GM19043 (cell line): ENCODE data around the gene TLR7.

Experiments used
- ATAC-seq: cut with Tn5 transposase; IDR thresholded peaks from one replicate; pipeline ENCODE4 v1.9.1; 2021; ENCODE audit warnings: low read depth; ENCODE audit not compliant: unreplicated experiment

Gene TLR7

DNA sequence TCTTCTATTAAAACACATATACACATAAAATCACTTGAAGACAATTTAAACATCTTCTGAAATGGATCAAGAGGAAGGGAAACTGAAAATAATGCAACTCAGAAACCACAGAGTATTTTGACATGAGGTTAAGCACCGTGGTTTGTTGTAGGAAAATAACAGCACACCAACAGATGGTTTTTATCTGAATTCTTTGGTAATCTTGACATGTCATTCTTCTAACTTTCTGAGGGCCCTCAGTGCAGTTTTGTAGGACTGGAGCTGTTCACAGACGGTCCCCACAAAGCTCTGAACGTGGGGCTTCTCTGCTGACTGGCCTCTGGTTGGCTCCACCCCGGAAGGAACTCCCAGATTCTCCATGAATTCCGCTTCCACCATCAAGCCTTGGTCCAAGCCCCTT lies 23.6 kb downstream of the TLR7 start:
- ATAC-seq, result peak; percentile 61

DNA sequence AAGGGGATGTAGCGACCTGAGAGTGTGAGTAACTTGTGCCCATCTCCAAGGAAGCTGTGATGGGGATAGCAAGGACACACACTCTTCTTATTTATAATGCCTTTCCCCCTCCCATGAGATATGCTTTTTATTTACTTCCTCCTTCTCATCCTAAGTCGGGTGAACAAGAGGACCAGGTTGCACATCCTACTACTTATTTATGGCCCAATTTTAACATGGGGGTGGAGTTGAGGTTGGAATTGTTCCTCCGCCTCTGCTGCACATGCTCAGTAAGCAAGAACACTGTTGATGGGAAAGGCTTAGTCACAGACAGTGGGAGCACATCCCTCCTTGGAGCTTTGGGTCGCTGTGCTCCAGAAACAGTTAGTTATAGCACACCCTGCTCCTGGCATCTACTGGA lies 24.3 kb downstream of the TLR7 start:
- no peak for ATAC-seq

DNA sequence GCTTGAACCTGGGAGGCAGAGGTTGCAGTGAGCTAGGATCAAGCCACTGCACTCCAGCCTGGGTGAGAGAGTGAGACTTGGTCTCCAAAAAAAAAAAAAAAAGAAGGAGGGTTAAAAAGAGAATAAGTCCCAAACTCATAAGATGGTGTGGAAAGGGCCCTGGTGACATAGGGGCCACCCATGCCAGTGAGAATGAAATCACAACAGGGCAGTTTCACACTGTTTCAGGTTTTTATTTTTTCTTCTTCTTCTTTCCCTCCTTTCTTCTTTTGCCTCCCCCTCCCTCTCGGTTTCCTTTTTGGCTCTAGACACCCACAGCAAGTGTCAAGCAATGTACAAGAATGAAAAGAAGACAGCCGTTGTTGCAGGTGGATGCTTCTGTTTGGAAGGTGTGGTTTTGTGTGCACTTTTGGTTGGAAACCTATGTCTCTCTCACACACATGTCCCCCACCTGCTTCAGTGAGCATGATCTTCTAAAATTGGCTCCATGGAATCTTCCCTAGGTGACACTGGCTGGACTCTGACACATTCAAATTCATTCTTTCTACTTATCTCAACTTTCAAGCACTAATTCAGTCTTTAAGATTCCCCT lies 25.1 kb downstream of the TLR7 start:
- ATAC-seq, result peak; percentile 48

DNA sequence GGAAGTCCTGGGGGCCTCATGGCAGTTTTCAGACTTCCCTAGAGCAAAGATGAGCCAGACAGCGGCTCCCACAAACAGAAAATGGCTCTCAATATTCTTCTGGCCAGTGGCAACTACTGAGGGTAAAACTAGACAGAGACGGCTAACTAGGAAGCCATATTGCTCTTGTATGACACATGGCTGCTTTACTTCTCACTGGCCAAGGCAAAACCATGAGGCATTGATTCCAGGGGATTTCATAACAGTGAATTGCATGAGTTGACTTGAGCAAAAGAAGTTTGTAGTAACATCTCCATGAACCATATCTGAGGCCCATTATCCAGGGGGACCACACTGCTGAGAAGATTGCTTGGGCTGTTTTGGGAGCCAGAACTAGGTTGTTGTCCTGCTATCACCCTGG lies 25.8 kb downstream of the TLR7 start:
- no peak for ATAC-seq

DNA sequence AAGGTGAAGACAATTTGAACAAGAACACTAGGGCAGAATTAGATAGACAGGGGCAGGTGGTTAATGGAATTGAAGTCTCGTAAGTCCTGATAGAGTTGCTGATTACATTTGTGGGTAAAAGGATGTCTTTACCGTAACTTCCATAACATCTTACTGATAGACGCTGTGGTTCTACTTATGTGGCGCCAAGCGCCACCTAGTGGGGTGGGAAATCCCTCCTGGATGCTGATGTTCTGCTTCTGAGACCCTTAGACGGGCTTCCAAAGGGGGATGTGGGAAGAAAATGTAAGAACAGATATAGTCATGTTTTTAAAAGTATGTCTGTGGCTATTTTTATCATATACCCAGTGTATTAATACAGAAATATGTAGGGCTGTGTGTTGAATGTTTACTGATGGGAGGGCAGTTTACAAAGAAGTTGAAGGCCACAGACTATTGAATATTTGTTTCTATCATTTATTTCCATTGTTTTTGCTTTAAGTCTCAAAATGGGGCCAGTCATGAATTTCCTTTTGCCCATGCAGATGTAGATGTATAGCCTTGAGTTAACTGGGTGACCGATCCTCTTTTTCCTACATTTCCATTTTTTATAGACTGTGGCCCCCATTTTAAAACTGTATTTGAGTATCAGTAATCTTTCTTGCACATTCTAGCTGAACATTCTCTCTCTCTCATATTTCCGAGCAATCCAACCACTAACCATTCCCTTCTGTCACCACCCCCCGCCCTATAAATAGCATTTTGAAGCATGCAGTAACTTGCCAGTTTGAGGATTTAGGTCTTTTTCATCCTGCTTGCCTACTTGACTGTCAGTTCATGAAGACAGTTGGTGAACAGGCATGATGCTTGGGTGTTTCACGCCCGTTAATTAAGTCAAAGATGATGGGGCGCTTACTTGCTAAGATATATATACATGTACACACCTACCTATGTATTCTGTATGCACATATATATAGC lies 27.5 kb downstream of the TLR7 start:
- ATAC-seq, result no peak

DNA sequence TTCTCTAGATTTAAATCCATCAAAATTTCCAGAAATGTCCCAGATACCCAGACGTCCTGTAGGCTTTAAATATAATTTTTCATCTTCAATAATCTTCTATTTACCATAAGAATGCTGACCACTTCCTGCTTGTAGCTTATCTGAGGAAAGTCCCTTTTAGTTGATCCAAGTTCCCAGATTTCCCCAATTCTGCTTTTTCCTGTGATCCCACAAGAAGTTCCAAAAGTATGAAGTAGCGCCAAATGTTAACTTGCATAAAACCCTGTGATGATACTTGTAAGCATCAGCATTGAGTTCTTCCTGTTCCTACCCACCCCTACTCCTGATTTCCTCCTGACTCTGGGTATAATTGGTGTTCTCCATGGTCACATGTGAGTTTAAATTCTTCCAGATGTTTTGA lies 29.0 kb downstream of the TLR7 start:
- no peak for ATAC-seq

DNA sequence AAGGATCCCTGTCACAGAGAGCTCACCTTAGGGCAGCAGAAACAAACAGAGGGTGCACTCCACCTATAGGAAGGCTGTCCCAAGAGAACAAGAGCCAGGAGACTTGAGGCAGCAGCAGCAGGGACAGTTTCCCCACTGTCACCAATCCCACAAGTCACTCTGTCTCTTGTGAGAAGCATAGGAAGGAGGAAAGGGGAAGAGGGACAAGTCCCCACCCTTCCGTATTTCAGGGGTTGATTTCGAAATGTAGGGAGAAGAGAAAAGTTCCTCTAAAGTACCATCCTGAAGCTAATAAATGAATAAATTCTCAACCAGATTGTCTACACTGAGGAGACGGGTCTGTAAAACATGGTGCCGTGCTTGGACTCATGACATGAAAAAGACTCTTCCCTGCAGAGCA lies 30.1 kb downstream of the TLR7 start:
- no peak for ATAC-seq

DNA sequence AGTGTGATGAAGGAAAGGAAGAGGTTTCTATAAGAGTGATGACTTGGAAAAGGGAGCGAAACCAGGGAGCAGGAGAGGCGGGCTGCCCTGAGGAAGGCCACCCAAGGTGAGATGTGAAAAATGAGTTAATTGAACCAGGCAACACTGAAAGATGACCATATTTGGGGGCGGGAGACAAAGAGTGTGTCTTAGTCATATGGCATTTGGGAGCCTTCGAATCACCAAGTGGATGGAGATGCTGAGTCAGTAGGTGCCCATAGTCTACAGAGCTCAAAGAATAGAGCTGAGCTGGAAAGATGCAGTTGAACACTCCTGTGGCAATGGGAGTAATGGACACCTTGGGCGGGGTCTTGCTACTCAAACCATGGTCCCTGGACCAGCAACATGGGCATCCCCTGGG lies 31.2 kb downstream of the TLR7 start:
- no peak for ATAC-seq

DNA sequence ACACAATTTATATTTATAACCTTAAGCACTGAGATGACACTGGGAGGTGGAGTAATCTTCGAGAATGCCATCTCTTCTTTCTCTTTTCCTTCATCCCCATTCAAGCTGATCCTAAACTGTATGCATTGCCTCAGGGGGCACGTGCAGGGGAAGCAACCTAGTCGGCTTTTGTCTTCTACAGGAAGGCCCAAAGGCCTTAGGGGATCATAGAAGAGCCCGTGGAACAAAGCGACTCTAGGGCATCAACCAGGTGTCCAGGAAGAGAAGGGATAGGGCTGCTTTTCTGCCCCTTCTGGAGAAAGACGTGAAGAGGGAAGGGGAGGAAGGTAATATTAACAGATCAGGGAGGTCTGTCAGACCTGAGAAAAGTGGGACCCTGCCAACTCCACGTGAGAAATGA lies 32.6 kb downstream of the TLR7 start:
- ATAC-seq, result no peak

DNA sequence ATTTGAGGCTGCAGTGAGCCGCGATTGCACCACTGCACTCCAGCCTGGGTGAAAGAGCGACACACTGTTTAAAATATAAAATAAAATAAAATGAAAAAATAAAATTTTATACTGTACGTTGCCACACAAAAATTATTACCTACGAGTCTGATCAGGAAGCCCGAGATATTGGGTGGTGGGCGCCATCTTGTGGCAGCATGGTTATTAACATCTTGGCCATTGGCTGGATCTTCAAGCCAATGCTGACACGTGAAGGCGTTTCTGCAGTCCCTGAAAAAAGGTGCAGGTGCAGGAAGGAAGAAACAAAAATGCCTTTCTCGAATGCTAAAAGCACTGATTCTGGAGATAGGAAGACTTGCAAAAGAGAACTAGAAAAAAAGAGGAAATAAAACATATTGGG lies 34.6 kb downstream of the TLR7 start:
- no peak for ATAC-seq

DNA sequence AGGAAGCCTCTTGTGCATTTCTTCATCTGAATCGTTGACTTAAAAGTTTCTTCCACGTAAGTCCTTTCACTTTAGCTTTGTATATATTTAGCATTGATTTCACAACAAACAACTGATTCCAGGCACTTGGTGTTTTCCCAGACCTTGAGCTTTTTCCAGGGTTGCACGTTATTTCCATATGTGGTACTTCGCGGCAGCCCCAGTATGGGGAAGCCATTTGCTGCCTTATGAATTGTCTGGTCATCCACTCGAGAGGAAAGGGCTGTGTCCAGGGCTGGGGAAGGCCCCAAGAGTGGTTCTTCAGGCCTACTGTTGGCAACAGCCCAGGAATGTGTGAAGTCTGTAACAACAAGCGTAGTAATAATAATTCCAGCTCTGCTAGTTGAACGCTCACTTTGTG lies 36.8 kb downstream of the TLR7 start:
- no peak for ATAC-seq

DNA sequence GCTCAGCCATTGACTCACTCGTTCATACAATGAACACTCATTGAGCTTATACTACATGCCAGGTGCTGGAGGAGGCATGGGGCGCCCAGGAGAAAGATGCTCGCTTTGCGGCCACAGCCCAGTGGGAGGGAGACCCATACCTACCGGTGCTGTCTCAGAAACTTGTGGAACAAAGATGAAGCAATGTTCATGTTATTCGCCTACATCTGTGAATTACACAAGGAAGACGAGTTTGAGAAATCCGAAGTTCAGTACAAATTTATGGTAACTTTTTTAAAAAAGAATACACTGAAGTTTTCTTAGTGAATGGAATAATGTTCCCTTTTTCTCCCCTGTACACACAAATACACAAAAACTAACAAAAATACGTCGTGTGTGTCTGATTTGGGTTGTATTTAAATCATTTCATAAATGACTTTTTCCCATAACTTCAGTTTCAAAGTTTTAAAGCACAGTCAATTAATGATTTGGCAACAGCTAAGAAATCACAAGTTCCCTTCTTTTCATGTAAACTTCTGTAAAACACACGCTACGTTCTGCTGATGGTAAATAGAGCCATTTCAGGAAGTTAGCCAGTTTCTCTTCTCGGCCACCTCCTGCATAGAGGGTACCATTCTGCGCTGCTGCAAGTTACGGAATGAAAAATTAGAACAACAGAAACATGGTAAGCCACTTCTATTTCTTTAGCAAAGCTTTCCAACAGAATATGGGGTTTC lies 39.3 kb downstream of the TLR7 start, which contains the start of gene TLR8:
TLR8 (plus strand) TSS at position 575 of the 716 bp plus-strand sequence; CDS start at position 662, 87 bp downstream.
- no peak for ATAC-seq

DNA sequence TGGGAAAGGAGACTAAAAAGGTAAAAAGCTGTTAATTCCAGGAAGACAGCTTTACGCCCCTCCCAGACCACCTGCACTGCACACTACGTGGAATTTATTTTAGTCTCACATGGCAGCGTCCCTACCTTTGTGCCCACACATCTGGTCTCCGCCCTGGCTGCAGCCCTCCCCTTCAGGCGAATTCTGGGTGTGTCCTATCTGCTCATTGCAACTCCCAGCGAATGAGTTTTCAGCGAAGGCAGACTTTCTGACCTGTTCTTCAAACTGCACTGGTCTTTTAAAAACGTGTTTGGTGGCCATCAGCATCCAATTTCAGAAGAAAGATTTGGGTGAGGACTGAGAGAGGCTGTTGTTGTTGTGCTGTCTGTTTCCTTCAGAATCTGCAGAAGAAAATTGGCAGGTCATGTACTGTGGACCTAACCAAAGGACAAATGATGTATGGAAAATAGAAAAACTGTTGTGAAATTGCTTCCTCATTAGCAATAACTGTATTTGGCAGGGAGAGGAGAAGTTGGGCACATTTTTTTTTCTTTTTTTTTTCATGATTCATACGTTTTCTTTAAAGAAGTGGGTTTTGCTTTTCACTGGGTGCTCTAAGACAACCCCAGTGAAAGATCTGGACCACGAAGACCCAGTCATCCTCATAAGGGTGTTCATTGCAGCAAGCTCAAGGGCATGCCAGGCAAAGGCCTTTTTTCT lies 43.7 kb downstream of the TLR7 start:
- ATAC-seq, result no peak

DNA sequence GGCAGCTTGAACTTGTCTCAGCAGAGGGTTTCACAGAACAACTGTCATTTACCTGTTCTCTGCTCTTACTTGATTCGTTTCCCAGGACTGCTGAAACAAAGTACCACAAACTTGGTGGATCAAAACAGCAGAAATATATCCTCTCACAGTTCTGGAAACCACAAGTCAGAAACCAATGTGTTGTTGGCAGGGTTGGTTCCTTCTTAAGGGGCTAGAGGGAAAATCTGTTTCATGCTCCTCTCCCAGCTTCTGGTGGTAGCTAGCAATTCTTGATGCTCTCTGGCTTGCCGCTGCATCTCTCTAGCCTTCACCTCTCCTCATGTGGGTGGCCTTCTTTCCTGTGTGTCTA lies 44.2 kb downstream of the TLR7 start:
- ATAC-seq, result no peak

DNA sequence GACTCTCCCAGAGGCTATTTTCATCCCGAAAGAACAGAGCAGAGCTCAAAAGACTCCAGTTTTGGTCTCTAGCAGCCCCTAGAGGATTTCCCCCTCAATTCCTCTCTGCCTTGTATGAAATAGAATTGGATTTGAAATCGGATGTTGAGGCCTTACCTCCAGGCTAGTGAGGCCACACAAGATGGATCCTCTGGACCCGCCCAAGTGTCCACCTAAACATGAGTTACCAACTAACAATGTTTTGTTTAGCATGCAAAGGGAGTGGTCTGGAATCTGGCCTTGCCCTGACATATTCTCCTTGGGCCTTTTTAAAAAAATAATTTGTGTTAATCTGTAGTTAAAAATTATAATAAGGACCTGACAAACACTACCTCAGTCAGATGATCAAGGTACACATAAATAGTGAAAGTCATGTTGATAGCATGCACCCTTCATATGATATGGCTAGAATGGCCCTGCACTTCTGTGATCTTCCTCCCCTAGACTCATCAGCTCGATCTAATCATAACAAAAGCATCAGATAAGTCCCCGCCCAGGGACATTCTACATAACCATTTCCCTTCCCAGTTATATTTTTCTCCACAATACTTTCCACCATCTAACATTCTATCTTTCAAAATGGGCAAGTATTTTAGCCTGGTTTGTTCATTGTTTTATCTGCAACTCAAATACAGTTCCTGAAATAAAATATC lies 46.1 kb downstream of the TLR7 start:
- ATAC-seq, result no peak

DNA sequence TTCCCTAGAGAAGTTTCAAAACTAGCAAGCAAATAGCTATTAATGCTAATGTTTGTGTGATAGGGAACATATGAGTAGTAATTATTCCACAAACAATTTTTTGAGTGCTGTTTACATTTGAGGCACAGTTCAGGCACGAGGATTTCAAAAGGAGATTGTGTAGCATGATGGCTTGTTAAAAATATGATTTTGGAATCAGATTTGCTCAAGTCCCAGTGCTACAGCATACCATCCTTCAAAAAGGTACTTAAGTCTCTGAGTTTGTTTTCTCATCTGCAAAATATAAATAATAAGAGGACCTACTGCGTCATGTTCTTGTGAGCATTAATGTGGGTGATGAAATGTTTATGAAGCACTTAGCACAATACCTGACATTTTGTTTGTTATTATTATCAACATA lies 50.9 kb downstream of the TLR7 start:
- no peak for ATAC-seq

DNA sequence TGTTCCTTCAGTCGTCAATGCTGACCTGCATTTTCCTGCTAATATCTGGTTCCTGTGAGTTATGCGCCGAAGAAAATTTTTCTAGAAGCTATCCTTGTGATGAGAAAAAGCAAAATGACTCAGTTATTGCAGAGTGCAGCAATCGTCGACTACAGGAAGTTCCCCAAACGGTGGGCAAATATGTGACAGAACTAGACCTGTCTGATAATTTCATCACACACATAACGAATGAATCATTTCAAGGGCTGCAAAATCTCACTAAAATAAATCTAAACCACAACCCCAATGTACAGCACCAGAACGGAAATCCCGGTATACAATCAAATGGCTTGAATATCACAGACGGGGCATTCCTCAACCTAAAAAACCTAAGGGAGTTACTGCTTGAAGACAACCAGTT lies 52.2 kb downstream of the TLR7 start:
- ATAC-seq, result no peak

DNA sequence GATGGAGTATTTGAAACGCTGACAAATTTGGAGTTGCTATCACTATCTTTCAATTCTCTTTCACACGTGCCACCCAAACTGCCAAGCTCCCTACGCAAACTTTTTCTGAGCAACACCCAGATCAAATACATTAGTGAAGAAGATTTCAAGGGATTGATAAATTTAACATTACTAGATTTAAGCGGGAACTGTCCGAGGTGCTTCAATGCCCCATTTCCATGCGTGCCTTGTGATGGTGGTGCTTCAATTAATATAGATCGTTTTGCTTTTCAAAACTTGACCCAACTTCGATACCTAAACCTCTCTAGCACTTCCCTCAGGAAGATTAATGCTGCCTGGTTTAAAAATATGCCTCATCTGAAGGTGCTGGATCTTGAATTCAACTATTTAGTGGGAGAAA lies 52.7 kb downstream of the TLR7 start:
- no peak for ATAC-seq

DNA sequence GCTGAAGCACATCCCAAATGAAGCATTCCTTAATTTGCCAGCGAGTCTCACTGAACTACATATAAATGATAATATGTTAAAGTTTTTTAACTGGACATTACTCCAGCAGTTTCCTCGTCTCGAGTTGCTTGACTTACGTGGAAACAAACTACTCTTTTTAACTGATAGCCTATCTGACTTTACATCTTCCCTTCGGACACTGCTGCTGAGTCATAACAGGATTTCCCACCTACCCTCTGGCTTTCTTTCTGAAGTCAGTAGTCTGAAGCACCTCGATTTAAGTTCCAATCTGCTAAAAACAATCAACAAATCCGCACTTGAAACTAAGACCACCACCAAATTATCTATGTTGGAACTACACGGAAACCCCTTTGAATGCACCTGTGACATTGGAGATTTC lies 54.1 kb downstream of the TLR7 start:
- ATAC-seq, result no peak

DNA sequence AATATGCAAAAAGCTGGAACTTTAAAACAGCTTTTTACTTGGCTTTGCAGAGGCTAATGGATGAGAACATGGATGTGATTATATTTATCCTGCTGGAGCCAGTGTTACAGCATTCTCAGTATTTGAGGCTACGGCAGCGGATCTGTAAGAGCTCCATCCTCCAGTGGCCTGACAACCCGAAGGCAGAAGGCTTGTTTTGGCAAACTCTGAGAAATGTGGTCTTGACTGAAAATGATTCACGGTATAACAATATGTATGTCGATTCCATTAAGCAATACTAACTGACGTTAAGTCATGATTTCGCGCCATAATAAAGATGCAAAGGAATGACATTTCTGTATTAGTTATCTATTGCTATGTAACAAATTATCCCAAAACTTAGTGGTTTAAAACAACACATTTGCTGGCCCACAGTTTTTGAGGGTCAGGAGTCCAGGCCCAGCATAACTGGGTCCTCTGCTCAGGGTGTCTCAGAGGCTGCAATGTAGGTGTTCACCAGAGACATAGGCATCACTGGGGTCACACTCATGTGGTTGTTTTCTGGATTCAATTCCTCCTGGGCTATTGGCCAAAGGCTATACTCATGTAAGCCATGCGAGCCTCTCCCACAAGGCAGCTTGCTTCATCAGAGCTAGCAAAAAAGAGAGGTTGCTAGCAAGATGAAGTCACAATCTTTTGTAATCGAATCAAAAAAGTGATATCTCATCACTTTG lies 55.2 kb downstream of the TLR7 start:
- ATAC-seq, result no peak
